ENCODE results near the gene PTPRO.

GRCh38 chr12:15625075-15625474 is 302.8 kb downstream of the PTPRO start:
- TF ChIP-seq CTCF (IDR thresholded peaks at IDR 0.05) (no peak), POLR2A (IDR thresholded peaks at IDR 0.05) (no peak)
